ENCODE results near the gene SMPDL3A. TPM values are rescaled to one million over a fixed set of nuclear protein-coding genes. Genes with fewer than 3 reads are reported as not detected.

SMPDL3A gene
- total RNA-seq, 1 experiment from 2014 or later: 1.8 TPM

DNA sequence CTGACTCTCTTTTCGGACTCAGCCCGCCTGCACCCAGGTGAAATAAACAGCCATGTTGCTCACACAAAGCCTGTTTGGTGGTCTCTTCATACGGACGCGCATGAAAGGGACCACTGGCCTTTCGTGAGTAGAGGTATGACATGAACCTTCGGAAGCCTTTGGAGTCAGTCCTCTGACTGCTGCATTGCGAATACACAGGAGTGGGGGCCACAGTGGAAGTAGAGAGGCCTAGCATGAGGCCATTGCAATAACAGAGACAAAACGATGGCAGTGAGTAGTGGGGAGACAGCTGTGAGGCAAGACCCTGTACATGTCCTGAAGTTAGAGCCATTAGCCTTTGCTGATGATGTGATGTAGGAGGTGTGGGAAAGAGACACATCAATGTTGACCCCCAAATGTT is 56.4 kb downstream of the SMPDL3A start:
- no peaks in the 10 kb centered on the region for H3K9me3 ChIP-seq (ENCODE audit: control insufficient read depth, insufficient read depth, low read depth, low read length)
- ATAC-seq (no peak), DNase-seq (ENCODE audit: low read depth, low spot score) (no peak)
- TF ChIP-seq TCF7L2 (IDR thresholded peaks at IDR 0.05; ENCODE audit: low read depth, low read length): no peak
- no peak for TF ChIP-seq SIN3A (IDR thresholded peaks at IDR 0.05; ENCODE audit: borderline replicate concordance, insufficient read depth, low read depth, low read length)
- TF ChIP-seq, protein P1, sequence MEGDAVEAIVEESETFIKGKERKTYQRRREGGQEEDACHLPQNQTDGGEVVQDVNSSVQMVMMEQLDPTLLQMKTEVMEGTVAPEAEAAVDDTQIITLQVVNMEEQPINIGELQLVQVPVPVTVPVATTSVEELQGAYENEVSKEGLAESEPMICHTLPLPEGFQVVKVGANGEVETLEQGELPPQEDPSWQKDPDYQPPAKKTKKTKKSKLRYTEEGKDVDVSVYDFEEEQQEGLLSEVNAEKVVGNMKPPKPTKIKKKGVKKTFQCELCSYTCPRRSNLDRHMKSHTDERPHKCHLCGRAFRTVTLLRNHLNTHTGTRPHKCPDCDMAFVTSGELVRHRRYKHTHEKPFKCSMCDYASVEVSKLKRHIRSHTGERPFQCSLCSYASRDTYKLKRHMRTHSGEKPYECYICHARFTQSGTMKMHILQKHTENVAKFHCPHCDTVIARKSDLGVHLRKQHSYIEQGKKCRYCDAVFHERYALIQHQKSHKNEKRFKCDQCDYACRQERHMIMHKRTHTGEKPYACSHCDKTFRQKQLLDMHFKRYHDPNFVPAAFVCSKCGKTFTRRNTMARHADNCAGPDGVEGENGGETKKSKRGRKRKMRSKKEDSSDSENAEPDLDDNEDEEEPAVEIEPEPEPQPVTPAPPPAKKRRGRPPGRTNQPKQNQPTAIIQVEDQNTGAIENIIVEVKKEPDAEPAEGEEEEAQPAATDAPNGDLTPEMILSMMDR (IDR thresholded peaks at IDR 0.05): no peak
- TF ChIP-seq REST (IDR thresholded peaks at IDR 0.05; ENCODE audit: insufficient read depth in 1 of 2, low read depth in 2 of 2, low read length in 1 of 2): no peak
- no peak for TF ChIP-seq POLR2AphosphoS5 (IDR thresholded peaks at IDR 0.05; ENCODE audit: low read depth, low read length)
- no peaks in the 10 kb centered on the region for H3K36me3 ChIP-seq (ENCODE audit: control insufficient read depth, insufficient read depth, low read length)
- ChIA-PET CTCF (no interaction called here), POLR2A (no interaction called here)
- intact Hi-C loops (cut with micrococcal nuclease; ENCODE audit: unreplicated experiment): no loop called here
- no peak overlapping the region for H3K4me3 ChIP-seq (ENCODE audit: low read depth in 2 of 2, low read length in 2 of 2)
- no peak overlapping the region for H3K27ac ChIP-seq (ENCODE audit: low read length)
- no peaks in the 10 kb centered on the region for H3K27me3 ChIP-seq (ENCODE audit: control insufficient read depth, insufficient read depth, low read length)
- BruUV-seq (replicated peaks): no TSS peak
- H3K4me1 ChIP-seq (ENCODE audit: control insufficient read depth, insufficient read depth, low read length): no peaks in the 10 kb centered on the region
- in situ Hi-C loops (cut with HindIII; ENCODE audit: low pct_unique_long_range_greater_than_20kb, low sequenced_read_pairs): no loop called here

DNA sequence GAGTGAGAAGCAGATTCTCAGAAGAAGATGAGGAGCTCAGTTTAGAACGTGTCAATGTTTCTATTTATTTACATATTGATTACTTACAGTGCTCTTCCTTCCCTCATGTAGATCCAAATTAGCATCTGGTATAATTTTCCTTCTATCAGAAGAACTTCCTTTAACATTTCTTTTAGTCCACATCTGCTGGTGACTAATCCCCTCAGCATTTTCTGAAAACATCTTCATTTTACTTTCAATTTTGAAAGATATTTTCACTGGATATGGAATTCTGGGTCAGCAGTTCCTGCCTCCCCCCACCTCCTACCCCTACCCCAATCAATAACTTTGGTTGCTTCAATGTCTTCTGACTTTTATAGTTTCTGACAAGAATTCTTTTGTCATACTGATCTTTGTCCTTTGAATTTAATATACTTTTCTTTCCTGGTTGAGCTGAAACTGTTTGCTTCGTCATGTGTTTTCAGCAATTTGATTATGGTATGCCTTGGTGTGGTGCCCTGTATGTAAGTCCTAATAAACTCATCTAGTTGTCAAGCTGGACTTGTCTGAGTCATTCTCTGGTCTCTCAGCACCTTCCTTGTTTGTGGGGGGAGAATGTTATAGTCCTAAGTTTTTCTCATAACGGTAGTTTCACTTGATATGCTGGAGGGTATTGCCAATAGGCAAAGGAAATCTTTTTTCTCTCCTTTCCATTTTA is 57.0 kb downstream of the SMPDL3A start:
- TF ChIP-seq POLR2AphosphoS5 (IDR thresholded peaks at IDR 0.05; ENCODE audit: low read depth, low read length): no peak
- TF ChIP-seq, protein P1 (IDR thresholded peaks at IDR 0.05): no peak
- no peak for TF ChIP-seq SIN3A (IDR thresholded peaks at IDR 0.05; ENCODE audit: borderline replicate concordance, insufficient read depth, low read depth, low read length)
- TF ChIP-seq TCF7L2 (IDR thresholded peaks at IDR 0.05; ENCODE audit: low read depth, low read length): no peak
- no peak for TF ChIP-seq REST (IDR thresholded peaks at IDR 0.05; ENCODE audit: insufficient read depth in 1 of 2, low read depth in 2 of 2, low read length in 1 of 2)
- no peaks in the 10 kb centered on the region for H3K9me3 ChIP-seq (ENCODE audit: control insufficient read depth, insufficient read depth, low read depth, low read length)
- BruUV-seq (replicated peaks): no TSS peak
- intact Hi-C loops (cut with micrococcal nuclease; ENCODE audit: unreplicated experiment): no loop called here
- H3K36me3 ChIP-seq (ENCODE audit: control insufficient read depth, insufficient read depth, low read length): no peaks in the 10 kb centered on the region
- POLR2A ChIA-PET: no interaction called here
- CTCF ChIA-PET: no interaction called here
- no peak overlapping the region for H3K27ac ChIP-seq (ENCODE audit: low read length)
- in situ Hi-C loops (cut with HindIII; ENCODE audit: low pct_unique_long_range_greater_than_20kb, low sequenced_read_pairs): no loop called here
- DNase-seq (ENCODE audit: low read depth, low spot score) (no peak), ATAC-seq (no peak)
- H3K4me1 ChIP-seq (ENCODE audit: control insufficient read depth, insufficient read depth, low read length): no peaks in the 10 kb centered on the region
- no peak overlapping the region for H3K4me3 ChIP-seq (ENCODE audit: low read depth in 2 of 2, low read length in 2 of 2)
- no peaks in the 10 kb centered on the region for H3K27me3 ChIP-seq (ENCODE audit: control insufficient read depth, insufficient read depth, low read length)

All from Panc1 (cell line).